ENCODE measurements around the gene TMEM184C. TPM values are rescaled to one million over a fixed set of nuclear protein-coding genes. Genes with fewer than 3 reads are reported as not detected.

Gene TMEM184C
- total RNA-seq (10 to 100 TPM; 16.7 to 23.9 (median 20.0) TPM), polyA plus RNA-seq (10 to 100 TPM; 12.3 to 40.4 (median 15.7) TPM)
- long read RNA-seq, donor 1, full-length matches to known transcripts = 11 of 14 reads
- long read RNA-seq, donor 1, partial matches to known transcripts = 0 of 14 reads
- long read RNA-seq, donor 1, other reads (novel, unspliced or antisense) = 3 of 14 reads
- long read RNA-seq, donor 2, full-length matches to known transcripts = 24 of 30 reads
- long read RNA-seq, donor 2, partial matches to known transcripts = 0 of 30 reads
- long read RNA-seq, donor 2, other reads (novel, unspliced or antisense) = 6 of 30 reads

- Histone ChIP-seq H3K4me1 (peaks cover 27% of the 10 kb centered on the region), H3K4me3 (peak within 1 kb of the TSS; percentile 88), H3K36me3 (ENCODE audit: insufficient read depth in 1 of 2, low read depth in 1 of 2) (peaks cover 0 to 19% of the 10 kb centered on the region in 2 donors), H3K27ac (peak within 1 kb of the TSS; percentile 83), H3K9me3 (no peaks in the 10 kb centered on the region), H3K27me3 (ENCODE audit: insufficient read depth in 3 of 3, low read length in 2 of 3) (no peaks in the 10 kb centered on the region)
- 0 to 1% (median 0%) methylated on average over 37 of the region's 37 CpGs for WGBS, 3 donors
- TF ChIP-seq CTCF (IDR thresholded peaks at IDR 0.05) = peak; percentile 26
- ATAC-seq = peak; percentile 99 to 100 (median 100)
- intact Hi-C loops (cut with DNase I) = no loop called here
- DNase-seq = peak; percentile 99
Observed at GRCh38 chr4:147617173-147617840, at the start of gene TMEM184C. TSS of gene TMEM184C (plus strand) at chr4:147617397. CDS start at chr4:147617957, 560 bp downstream.

GRCh38 chr4:147570616-147571015 is 46.6 kb upstream of the TMEM184C start:
- no peak overlapping the region for H3K4me3 ChIP-seq
- WGBS, 3 donors = 48 to 58% (median 51%) methylated on average over 4 of the region's 4 CpGs
- H3K4me1 ChIP-seq = no peaks in the 10 kb centered on the region
- DNase-seq = no peak
- H3K36me3 ChIP-seq (ENCODE audit: insufficient read depth in 1 of 2, low read depth in 1 of 2) = no peaks in the 10 kb centered on the region
- intact Hi-C loops (cut with DNase I) = no loop called here
- no peak for ATAC-seq
- H3K9me3 ChIP-seq = no peaks in the 10 kb centered on the region
- H3K27ac ChIP-seq = no peak overlapping the region
- TF ChIP-seq CTCF (IDR thresholded peaks at IDR 0.05) = no peak
- no peaks in the 10 kb centered on the region for H3K27me3 ChIP-seq (ENCODE audit: insufficient read depth in 3 of 3, low read length in 2 of 3)

GRCh38 chr4:147571036-147571770 is 46.0 kb upstream of the TMEM184C start:
- no peaks in the 10 kb centered on the region for H3K36me3 ChIP-seq (ENCODE audit: insufficient read depth in 1 of 2, low read depth in 1 of 2)
- DNase-seq (no peak), ATAC-seq (no peak)
- no peak overlapping the region for H3K27ac ChIP-seq
- no peaks in the 10 kb centered on the region for H3K27me3 ChIP-seq (ENCODE audit: insufficient read depth in 3 of 3, low read length in 2 of 3)
- intact Hi-C loops (cut with DNase I) = no loop called here
- no peak for TF ChIP-seq CTCF (IDR thresholded peaks at IDR 0.05)
- H3K4me1 ChIP-seq = no peaks in the 10 kb centered on the region
- H3K9me3 ChIP-seq = no peaks in the 10 kb centered on the region
- 71 to 79% (median 71%) methylated on average over 5 of the region's 5 CpGs for WGBS, 3 donors
- no peak overlapping the region for H3K4me3 ChIP-seq

- TF ChIP-seq CTCF (IDR thresholded peaks at IDR 0.05) = no peak
- Histone ChIP-seq H3K27me3 (ENCODE audit: insufficient read depth in 3 of 3, low read length in 2 of 3) (no peaks in the 10 kb centered on the region), H3K4me1 (no peaks in the 10 kb centered on the region), H3K4me3 (no peak overlapping the region), H3K27ac (no peak overlapping the region), H3K36me3 (ENCODE audit: insufficient read depth in 1 of 2, low read depth in 1 of 2) (no peaks in the 10 kb centered on the region), H3K9me3 (no peaks in the 10 kb centered on the region)
- WGBS, 3 donors = 90 to 96% (median 95%) methylated on average over 3 of the region's 3 CpGs
- ATAC-seq = no peak
- no peak for DNase-seq
- intact Hi-C loops (cut with DNase I) = no loop called here
Observed at GRCh38 chr4:147576084-147576483, 41.1 kb upstream of the TMEM184C start.

All from psoas muscle (tissue), 8 donors.